MCF 10A (cell line): ENCODE results near the gene HNRNPM. TPM values are rescaled to one million over a fixed set of nuclear protein-coding genes. Genes with fewer than 3 reads are reported as not detected.

Experiments used
- BruUV-seq: library from RNA; stranded (reverse); fragments of 400-500 nt; replicated peaks from 2 replicates; lab custom pipeline; 2021; lab: Mats Ljungman, UMichigan
- CTCF ChIA-PET: fragments of 300-600 bp; sonication (Branson Sonifier 250); formaldehyde crosslinking; extraction: SDS; loops from one replicate; lab custom pipeline; 2021; ENCODE audit warnings: antibody characterized with exemption, inconsistent platforms; lab: Yijun Ruan, JAX
- POLR2A ChIA-PET: fragments of 300-600, 350-650 bp; sonication (Branson Sonifier 250); formaldehyde crosslinking; extraction: SDS; loops from one replicate; lab custom pipeline; 2020; ENCODE audit warnings: antibody characterized with exemption, inconsistent platforms; lab: Yijun Ruan, JAX
- DNase-seq: peaks from one replicate; pipeline ENCODE4 v3.0.0-alpha.2; 2018; ENCODE audit not compliant: unreplicated experiment
- H3K27ac Mint-ChIP-seq: one replicate; pipeline ENCODE4 v1.8.0; 2022; ENCODE audit warnings: mild to moderate bottlenecking, low read depth, mixed read lengths; ENCODE audit not compliant: unreplicated experiment
- H3K27me3 Mint-ChIP-seq: one replicate; pipeline ENCODE4 v1.8.0; 2022; ENCODE audit warnings: mixed read lengths; ENCODE audit not compliant: insufficient read depth, unreplicated experiment
- H3K36me3 Mint-ChIP-seq: one replicate; pipeline ENCODE4 v1.8.0; 2022; ENCODE audit warnings: mild to moderate bottlenecking, moderate library complexity, mixed read lengths; ENCODE audit not compliant: insufficient read depth, unreplicated experiment
- H3K4me1 Mint-ChIP-seq: one replicate; pipeline ENCODE4 v1.8.0; 2022; ENCODE audit warnings: mixed read lengths; ENCODE audit not compliant: insufficient read depth, unreplicated experiment
- H3K4me3 Mint-ChIP-seq: one replicate; pipeline ENCODE4 v1.8.0; 2022; ENCODE audit warnings: mild to moderate bottlenecking, moderate library complexity, mixed read lengths; ENCODE audit not compliant: unreplicated experiment
- H3K9me3 Mint-ChIP-seq: one replicate; pipeline ENCODE4 v1.8.0; 2022; ENCODE audit warnings: mixed read lengths; ENCODE audit not compliant: unreplicated experiment
- CTCF ChIP-seq: fragments of 200-600 bp; IDR thresholded peaks from one replicate; pipeline ENCODE4 v1.8.0; 2022; ENCODE audit warnings: antibody characterized with exemption, mild to moderate bottlenecking; ENCODE audit not compliant: unreplicated experiment
- intact Hi-C: fragments of 100-400 bp; cut with micrococcal nuclease; formaldehyde crosslinking; loops from 2 replicates; pipeline ENCODE4 v1.14.1; 2022
- total RNA-seq: library from RNA; stranded (reverse); gene quantifications from 2 replicates; pipeline ENCODE4 v1.2.3, GENCODE V29; 2022

HNRNPM gene
- total RNA-seq, 1 experiment from 2014 or later, result 161 TPM

- Mint-ChIP-seq H3K27me3 (no peaks in the 10 kb centered on the region), H3K4me3 (no peak overlapping the region), H3K36me3 (peaks cover 91% of the 10 kb centered on the region), H3K9me3 (no peaks in the 10 kb centered on the region), H3K27ac (no peak overlapping the region), H3K4me1 (peaks cover 9% of the 10 kb centered on the region)
- BruUV-seq, result no TSS peak
- intact Hi-C loops, result no loop called here
- TF ChIP-seq CTCF, result no peak
- CTCF ChIA-PET, result interaction anchor here (0.7 to 1.1 kb wide), 2 partner anchors 12 to 133 kb away, joined by 3 read pairs; no protein-coding TSS in a partner anchor
- POLR2A ChIA-PET, result interaction anchor here (1.0 kb wide), 1 partner anchor 26 kb away, joined by 3 read pairs; no protein-coding TSS in a partner anchor
- DNase-seq, result no peak
Observed at GRCh38 chr19:8486661-8487136, 41.9 kb downstream of the HNRNPM start.

- intact Hi-C loops, result no loop called here
- BruUV-seq, result no TSS peak
- no peak for DNase-seq
- H3K27me3 Mint-ChIP-seq, result no peaks in the 10 kb centered on the region
- ChIA-PET POLR2A (interaction anchor here (0.5 to 1.0 kb wide), 2 partner anchors 9 to 26 kb away, joined by 3 to 5 read pairs; no protein-coding TSS in a partner anchor), CTCF (no interaction called here)
- no peak for TF ChIP-seq CTCF
- peaks cover 9% of the 10 kb centered on the region for H3K4me1 Mint-ChIP-seq
- H3K27ac Mint-ChIP-seq, result no peak overlapping the region
- H3K36me3 Mint-ChIP-seq, result peaks cover 85% of the 10 kb centered on the region
- no peaks in the 10 kb centered on the region for H3K9me3 Mint-ChIP-seq
- H3K4me3 Mint-ChIP-seq, result no peak overlapping the region
Observed at GRCh38 chr19:8487137-8487851, 42.5 kb downstream of the HNRNPM start.

- no TSS peak for BruUV-seq
- Mint-ChIP-seq H3K36me3 (peaks cover 74% of the 10 kb centered on the region), H3K4me3 (no peak overlapping the region), H3K27me3 (no peaks in the 10 kb centered on the region), H3K9me3 (no peaks in the 10 kb centered on the region), H3K4me1 (peaks cover 3% of the 10 kb centered on the region), H3K27ac (no peak overlapping the region)
- ChIA-PET CTCF (interaction anchor here (0.5 to 1.3 kb wide), 3 partner anchors 16 to 1512 kb away, joined by 3 to 4 read pairs (median 3); no protein-coding TSS in a partner anchor), POLR2A (interaction anchor here (0.8 to 2.1 kb wide), 2 partner anchors 25 to 43 kb away, joined by 5 to 9 read pairs; partner anchors contain the start of genes HNRNPM and ZNF414)
- TF ChIP-seq CTCF, result no peak
- intact Hi-C loops, result no loop called here
- no peak for DNase-seq
Observed at GRCh38 chr19:8488365-8488764, 43.6 kb downstream of the HNRNPM start.
